ENCODE data around the gene CRKL.
"Not testable (repeated sequence)": the region's sequence is repeated elsewhere in the genome, so short reads cannot be mapped to it uniquely, and the experiment has no call there.

The CRKL gene

DNA sequence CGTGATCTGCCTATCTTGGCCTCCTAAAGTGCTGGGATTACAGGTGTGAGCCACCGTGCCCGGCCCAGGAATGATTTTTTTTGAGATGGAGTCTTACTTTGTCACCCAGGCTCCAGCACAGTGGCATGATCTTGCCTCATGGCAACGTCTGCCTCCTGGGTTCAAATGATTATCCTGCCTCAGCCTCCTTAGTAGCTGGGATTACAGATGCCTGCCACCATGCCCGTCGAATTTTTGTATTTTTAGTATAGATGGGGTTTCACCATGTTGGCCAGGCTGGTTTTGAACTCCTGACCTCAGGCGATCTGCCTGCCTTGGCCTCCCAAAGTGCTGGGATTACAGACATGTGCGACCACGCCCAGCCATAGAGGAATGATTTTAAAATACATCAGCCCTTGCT is 17.8 kb downstream of the CRKL start:
- not testable (repeated sequence) for DNase-seq

DNA sequence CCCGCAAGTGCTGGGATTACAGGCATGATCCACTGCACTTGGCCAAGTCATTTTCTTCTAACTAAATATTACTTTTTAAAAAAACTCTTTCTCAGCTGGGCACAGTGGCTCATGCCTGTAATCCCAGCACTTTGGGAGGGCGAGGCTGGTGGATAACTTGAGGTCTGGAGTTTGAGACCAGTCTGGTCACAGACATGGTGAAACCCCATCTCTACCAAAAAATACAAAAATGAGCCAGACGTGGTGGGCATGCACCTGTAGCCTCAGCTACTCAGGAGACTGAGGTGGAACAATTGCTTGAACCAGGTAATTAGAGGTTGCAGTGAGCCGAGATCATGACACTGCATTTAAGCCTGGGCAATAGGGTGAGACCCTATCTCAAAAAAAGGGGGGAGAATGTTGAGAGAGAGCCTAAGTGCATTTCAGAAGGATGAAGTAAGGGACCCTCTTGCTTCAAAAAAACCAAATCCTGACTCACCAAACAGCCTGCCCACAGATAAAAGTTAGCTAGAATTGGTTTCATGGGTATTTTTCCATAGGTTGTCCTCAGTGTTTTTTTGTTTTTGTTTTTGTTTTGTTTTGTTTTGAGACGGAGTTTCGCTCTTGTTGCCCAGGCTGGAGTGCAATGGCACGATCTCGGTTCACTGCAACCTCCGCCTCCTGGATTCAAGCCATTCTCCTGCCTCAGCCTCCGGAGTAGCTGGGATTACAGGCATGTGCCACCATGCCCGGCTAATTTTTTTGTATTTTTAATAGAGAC is 18.8 kb downstream of the CRKL start:
- DNase-seq, result not testable (repeated sequence)

DNA sequence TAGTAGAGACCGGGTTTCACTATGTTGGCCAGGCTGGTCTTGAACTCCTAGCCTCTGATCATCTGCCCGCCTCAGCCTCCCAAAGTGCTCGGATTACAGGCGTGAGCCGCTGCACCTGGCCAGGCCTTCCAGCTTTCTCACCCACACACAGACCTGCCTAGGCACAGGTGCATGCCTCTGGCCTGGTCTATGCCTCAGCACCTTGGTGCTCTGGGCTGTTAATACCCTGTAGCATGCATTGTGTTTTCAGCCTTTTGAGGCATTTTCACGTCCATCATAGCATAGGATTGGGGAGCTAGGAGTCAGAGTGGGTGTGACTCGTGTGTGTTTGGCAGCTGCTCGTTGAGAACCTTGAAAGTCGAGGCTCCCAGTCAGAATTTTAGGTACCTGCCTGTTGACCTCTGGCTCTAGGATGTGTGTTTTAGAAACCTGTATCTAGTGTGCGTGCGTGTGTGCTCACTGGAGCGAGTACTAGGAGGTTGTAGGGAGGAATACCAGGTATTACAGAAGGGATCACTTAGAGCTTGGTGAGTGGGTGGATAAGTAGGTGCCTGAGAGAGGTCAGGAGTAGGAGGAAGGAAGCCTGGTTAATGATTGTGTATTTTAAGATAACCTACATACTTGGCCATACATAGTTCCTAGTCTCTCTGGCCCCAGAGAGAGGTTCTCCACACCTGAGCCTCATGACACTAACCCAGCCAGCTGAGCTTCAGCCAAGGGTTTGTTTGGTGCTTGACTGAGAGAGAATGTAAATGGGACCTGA is 20.0 kb downstream of the CRKL start:
- no peak for DNase-seq

DNA sequence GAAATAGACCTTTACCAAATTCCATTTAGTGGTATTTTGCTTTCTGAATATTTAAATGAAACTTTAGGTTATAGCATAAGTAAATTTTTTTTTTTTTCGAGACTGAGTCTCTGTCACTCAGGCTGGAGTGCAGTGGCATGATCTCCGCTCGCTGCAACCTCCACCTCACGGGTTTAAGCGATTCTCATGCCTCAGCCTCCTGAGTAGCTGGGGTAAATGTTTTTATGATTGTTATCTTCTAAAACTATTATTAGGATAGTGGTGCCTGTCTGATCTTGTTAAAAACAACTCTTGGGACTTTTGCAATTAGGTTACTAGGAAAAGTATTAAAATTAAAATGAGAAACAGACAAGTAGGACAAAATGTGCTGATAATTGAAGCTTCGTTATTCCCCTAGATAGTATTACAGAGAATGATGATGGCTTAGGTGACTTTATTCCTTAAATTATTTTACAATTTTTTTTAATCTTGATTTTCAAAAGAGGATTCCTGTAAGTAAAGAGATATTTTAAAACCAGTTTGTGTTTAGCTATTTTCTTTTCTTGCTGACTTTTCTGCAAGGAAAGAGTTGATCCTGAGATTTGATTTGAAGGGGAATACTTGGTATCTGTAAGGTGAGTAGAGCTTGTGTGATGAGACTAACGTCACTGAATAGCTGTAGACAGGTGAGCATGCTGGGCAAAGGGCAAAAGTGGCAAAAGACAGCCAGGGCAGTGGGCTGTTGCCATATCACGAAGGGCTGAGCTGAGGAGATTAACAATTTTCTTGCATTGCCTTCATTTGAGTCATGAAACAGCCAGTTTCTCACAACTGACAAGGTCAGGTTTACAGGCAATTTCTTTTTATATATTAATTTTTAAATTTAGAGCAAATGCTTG is 20.8 kb downstream of the CRKL start:
- no peak for DNase-seq

DNA sequence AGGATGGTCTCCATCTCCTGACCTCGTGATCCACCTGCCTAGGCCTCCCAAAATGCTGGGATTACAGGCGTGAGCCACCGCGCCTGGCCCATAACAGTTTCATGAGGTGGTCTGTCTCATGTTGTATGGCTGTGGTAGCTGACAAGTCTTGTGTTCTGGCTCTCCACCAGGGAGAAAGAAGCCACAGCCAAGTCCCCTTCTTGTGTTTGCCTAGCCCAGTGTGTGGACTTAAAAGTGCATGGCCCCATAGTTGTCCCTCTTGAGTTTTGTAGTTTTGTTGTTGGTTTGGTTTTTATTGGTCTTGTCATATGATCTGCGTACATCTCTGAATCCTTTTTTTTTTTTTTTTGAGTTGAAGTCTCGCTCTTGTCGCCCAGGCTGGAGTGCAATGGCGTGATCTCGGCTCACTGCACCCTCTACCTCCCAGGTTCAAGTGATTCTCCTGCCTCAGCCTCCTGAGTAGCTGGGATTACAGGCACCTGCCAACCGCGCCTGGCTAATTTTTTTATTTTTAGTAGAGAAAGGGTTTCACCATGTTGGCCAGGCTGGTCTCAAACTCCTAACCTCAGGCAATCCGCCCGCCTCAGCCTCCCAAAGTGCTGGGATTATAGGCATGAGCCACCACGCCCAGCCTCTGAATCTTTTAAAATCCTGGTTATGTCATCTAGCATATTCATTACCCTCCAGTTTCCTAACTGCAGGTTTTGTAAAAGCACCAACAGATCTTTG is 22.4 kb downstream of the CRKL start:
- DNase-seq, result not testable (repeated sequence)

DNA sequence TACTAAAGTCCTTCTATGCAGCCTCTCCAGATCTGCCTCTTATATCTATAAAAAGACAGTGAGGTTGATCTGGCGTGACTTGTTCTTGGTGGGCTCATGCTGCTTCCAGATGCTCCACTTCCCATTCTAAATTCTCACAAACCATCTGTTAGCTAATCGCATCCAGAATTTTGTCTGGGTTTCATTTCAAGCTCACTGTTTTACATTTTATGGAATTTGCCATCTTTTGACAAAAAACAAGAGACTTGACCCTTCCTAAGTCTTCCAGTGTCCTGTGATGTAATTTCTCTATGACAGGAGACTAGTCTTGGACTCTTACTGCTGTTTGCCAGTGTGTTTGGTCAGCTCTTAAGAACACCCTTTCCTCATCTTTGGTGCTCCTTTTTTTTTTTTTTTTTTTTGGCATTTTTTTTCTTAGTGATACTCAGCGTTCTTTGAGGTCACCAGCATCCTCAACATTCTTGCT is 23.0 kb downstream of the CRKL start:
- no peak for DNase-seq

DNA sequence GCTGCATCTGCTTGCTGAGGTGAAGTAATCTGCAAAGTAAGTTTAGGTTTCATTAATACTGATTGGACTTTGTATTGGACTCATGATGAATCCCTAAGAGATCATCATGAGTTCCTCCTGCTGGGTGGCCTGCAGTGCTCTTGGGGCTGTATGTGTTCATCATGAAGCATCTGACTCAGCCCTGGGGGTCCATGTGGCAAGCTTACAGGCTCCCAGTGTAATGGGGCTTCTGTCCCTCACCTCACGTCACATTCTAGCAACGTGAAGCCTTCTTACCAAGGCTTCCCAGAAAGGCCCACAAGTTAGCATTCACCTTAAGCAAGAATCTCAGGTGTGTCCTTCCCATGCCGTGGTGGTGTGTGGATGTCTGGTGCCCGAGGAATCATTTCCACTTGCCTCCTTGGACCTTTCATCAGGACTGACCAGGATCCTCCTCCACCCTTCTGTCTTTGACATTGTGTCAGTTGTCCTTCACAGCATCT is 23.7 kb downstream of the CRKL start:
- DNase-seq, result no peak

DNA sequence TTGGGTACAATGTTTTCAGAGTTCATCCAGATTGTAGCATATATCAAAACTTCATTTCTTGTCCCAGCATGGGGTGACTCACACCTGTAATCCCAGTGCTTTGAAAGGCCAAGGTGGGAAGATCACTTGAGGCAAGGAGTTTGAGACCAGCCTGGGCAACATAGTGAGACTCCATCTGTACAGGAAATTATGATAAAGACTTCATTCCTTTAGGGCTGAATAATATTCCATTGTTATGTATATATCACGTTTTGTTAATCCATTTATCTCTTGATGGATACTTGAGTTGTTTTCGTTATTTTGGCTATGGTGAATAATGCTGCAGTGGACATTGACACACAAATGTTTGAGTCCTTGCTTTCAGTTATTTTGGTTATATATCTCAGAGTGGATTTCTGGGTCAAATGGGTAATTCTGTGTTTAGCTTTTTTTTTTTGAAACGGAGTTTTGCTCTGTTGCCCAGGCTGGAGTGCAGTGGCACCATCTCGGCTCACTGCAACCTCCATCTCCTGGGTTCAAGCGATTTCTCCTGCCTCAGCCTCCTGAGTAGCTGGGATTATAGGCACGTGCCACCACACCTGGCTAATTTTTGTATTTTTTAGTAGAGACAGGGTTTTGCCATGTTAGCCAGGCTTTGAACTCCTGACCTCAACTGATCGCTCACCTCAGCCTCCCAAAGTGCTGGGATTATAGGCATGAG is 25.1 kb downstream of the CRKL start:
- not testable (repeated sequence) for DNase-seq

DNA sequence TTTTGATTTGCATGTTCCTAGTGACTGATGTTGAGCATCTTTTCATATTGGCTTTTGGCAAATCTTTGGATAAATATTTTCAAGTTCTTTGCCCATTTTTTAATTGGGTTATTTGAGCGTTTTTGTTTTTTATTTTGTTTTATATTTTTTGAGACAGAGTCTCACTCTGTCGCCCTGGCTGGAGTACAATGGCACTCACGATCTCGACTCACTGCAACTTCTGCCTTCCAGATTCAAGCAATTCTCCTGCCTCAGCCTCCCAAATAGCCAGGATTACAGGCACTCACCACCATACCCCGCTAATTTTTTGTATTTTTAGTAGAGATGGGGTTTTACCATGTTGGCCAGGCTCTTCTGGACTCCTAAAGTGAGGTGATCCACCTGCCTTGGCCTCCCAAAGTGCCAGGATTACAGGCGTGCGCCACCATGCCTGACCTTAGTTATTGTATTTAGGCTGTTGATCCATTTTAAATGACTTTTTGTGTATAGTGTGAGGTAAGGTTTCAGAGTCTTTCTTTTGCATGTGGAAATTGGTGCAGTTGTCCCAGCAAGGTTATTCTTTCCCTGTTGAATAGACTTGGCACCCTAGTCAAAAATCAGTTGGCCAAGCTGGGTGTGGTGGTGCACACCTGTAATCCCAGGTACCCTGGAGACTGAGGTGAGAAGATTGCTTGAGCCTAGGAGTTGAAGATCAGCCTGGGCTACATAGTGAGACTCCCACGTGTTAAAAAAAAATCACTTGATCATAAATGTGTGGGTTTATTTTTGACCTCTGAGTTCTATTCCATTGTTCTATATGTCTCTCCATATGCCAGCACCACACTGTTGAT is 26.1 kb downstream of the CRKL start:
- DNase-seq, result no peak

DNA sequence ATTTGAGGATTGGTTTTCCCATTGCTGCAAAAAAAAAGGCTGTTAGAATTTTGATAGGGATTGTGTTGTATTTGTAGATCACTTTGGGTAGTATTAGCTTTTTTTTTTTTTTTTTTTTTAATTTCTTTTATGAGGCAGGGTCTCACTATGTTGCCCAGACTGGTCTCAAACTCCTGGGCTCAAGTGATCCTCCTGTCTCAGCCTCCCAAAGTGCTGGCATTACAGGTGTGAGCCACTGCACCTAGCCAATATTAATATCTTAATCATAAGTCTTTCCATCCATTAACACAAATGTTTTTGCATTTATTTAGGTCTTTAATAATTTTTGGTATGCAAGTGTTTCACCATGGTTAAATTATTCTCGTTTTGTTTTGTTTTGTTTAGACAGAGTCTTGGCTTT is 26.8 kb downstream of the CRKL start:
- no peak for DNase-seq

DNA sequence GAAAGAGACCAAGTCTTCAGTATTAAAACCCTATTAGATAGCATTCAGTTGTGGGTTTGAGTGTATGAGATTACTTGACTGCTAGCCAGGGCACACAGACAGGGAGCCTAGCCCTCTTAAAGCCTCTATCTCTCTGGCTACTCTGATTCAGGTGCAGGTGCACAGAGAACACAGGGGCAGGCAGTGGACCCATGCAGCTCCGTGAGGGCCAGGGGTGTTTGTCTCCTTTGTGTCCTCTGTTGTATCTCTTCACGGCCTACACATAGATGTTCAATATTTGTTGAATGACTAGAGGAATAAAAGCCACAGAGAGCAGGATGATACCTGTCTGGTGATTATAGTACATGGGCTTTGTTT is 28.3 kb downstream of the CRKL start:
- DNase-seq, result no peak

DNA sequence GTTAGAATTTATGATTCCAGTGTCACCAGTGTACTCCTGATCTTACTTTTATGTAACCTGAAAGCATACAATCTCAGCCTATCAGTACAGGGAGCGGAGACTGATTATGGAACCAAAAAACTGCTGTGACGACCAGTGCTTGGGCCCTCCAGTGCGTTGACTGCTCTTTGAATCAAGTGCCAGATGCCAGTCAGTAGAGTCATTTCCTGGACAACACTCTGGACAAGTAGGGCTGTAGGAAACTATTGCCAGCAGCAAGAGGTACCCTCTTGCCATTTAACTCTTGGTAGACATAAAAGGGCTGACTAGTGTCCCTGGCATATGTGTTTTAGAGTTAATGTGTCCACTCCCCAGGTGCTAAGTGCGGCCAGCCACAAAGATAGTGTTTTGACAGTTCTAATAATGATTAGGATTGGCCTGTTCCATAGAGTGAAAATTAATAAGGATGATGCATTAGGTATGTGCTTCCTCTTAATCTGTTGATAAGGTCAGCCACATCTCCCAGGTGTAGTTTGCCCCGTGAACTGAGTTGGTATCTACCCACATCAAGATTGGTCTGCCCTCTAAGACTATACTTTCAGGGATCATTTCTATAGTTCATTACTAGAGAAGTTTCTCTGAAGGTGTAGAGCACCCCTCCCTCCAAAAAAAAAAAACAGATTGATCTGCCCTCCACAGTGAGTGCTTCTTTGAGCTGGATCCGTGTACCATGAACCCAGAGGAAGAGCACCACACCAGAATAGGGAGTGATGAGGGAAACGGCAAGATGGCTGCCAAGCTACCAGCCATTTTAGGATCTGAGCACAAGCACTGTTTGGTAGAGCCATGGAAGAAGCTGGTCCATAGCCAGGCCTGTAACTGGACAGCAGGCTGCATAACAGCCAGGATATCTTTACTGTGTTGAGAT is 29.1 kb downstream of the CRKL start:
- no peak for DNase-seq

DNA sequence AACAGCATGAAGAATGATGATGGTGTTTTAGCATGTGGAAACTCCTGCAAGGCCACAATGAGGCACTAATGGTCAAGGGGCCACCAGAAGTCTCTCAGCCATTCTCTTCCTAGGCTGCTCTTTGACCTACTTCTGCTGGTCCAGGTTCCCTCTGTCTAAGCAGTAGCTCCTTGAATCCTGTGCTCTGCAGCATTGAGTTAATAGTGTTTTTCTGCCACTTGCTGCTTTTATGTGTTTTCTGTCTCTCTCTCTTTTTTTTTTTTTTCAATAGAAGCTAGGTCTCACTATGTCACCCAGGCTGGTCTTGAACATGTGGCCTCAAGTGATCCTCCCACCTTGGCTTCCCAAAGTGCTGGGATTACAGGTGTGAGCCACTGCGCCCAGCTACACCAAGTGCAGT is 29.8 kb downstream of the CRKL start:
- DNase-seq, result no peak

DNA sequence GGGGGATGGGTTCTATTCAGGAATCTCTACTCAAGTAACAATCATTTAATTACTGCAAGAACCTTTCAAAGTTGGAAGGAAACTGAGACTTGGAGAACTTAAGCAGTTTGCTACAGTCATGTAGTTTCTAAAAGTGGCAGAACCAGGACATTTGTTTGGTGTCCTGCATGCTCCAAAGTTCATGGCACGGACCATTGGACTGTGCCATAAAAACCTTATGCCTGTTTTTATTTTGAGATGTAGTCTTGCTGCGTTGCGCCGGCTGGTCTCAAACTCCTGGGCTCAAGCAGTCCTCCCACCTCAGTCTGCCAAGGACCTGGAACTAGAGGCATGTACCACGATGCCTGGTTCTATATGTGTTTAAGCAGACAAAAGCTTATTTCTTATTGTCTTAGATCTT is 31.2 kb downstream of the CRKL start:
- DNase-seq, result no peak

DNA sequence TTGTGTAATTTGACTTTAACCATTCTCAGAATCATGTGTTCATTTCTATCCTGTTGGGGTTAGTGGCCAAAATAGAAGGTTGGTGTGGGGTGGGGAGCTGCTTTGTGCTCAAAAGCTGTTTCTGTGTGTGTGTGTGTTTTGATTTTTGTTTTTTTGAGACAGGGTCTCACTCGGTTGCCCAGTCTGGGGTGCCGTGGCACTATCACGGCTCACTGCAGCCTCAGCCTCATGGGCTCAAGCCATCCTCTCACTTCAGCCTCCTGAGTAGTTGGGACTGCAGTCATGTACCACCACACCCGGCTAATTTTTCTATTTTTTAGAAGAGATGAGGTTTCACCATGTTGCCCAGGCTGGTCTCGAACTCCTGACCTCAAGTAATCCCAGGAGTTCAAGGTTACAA is 31.8 kb downstream of the CRKL start:
- no peak for DNase-seq

DNA sequence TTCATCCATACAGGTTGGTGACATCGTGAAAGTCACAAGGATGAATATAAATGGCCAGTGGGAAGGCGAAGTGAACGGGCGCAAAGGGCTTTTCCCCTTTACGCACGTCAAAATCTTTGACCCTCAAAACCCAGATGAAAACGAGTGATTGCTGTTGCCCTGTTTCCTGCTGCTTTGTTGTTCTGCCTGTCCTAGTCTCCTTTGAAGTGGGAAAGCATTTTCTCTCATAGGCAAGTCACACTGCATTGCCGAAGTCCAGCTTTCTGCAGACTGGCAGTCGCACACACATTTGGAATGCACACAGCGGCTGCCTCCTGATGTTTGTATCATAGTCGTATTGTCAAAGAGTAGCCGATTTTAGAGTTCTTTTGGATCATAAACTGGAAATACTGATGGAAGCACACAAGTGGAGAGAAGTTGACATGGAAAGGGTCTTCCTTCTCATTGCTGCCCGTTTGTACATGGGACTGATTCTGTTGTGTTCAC is 32.5 kb downstream of the CRKL start:
- no peak for DNase-seq

DNA sequence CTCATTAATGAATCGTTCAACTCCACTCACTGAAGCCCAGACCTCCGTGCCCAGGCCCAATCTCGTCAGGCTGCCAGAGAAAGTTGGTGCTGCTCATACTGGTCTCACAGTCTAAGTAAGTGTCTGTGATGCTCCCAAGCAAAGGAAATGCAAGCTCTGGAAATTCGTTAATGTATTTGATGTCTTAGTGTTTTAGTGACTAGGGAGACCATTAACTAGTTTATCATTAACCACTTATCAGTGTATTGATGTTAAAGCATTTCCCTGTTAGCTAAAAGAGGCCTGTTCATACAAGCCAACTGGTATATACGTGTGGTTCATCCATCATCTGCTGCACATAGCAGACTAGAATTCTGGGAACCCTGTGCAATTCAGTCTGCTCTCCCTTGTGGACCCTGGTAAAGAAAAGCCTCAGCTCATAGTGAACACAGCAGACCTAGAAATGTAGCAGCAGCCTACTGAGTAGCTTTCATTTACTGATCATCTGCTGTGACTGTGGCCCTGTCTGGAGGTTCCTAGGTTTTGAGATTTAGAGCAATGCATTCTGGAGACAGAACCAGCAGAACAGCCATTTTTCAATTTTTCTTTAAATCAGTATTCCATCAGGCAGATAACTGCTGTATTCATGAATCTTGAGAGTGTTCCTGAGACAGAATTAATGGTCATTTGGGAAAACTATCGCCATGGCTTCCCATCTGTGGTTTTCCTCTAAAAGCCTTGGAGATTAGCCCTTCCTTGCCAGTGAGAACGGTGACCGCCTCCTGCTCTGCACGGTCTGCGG is 34.1 kb downstream of the CRKL start:
- no peak for DNase-seq

DNA sequence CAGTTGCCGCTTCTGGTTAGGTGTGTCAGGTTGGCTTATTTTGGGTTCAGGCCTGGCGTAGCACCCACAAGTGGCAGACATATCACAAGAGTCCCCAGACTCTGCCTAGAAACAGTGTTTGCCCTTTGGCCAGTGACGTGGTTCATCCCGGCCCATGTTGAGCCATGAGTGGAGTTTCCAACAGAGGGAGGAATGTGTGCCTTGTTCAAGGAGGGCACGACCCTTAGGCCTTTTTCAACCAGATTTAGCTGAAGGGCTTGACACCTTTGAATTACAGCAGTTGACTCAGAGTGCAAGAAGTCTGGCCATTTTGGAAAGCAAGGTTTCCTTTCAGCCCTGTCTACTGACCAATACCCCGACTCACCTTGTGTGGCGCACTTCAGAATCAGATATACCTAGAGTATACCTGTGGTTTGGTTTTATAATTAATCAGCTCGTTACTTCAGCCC is 34.7 kb downstream of the CRKL start:
- DNase-seq, result no peak

Measured in stimulated activated CD4-positive, alpha-beta T cell treated with anti-CD3 and anti-CD28 coated beads, Interleukin-4, amount 100 ng/mL, for 24 hours (primary cell).